Pulmonary artery endothelial cell (primary cell): ENCODE results near the gene IREB2. TPM values are rescaled to one million over a fixed set of nuclear protein-coding genes. Genes with fewer than 3 reads are reported as not detected.

Source experiments
- DNase-seq: peaks from one replicate; pipeline ENCODE4 v3.0.0-alpha.2; 2011; ENCODE audit warnings: low read depth, low spot score
- total RNA-seq: library from RNA; depleted of rRNA; stranded (reverse); fragments of >200 nt; gene quantifications from 2 replicates; pipeline ENCODE4 v1.2.3, GENCODE V29; 2014

The IREB2 gene
- total RNA-seq, 1 donor from 2014 or later, result 23.5 TPM

- DNase-seq, result no peak
These were observed 112.2 kb downstream of the IREB2 start for GRCh38 chr15:78550194-78550593.

GRCh38 chr15:78550815-78551214 is 112.8 kb downstream of the IREB2 start:
- no peak for DNase-seq

Other genes with a start within 250 kb of the IREB2 start
- not detected in 2 replicates for gene ACSBG1, start 203.7 kb upstream of the IREB2 start, total RNA-seq
- 4.7 and 16.4 TPM in 2 replicates for gene DNAJA4, start 173.7 kb upstream of the IREB2 start, total RNA-seq
- gene SKIC8, start 138.6 kb upstream of the IREB2 start, total RNA-seq, result 91.5 and 95.4 TPM in 2 replicates
- gene CRABP1, start 97.9 kb upstream of the IREB2 start, total RNA-seq, result not detected in 2 replicates
- gene HYKK, start 69.4 kb downstream of the IREB2 start, total RNA-seq, result 2.3 and 2.6 TPM in 2 replicates
- 283 and 364 TPM in 2 replicates for gene PSMA4, start 102.2 kb downstream of the IREB2 start, total RNA-seq
- 6.2 and 8.8 TPM in 2 replicates for gene CHRNA5, start 127.3 kb downstream of the IREB2 start, total RNA-seq
- gene CHRNA3, start 182.8 kb downstream of the IREB2 start, total RNA-seq, result not detected in 2 replicates
- not detected in 2 replicates for gene CHRNB4, start 203.0 kb downstream of the IREB2 start, total RNA-seq